ENCODE data around the gene CLIC4. TPM values are rescaled to one million over a fixed set of nuclear protein-coding genes. Genes with fewer than 3 reads are reported as not detected.
A peak's percentile ranks its signal among the peaks of the same experiment; 100 is the strongest.

CLIC4 gene
- total RNA-seq, 2 donors from 2014 or later: 236 to 265 TPM

DNA sequence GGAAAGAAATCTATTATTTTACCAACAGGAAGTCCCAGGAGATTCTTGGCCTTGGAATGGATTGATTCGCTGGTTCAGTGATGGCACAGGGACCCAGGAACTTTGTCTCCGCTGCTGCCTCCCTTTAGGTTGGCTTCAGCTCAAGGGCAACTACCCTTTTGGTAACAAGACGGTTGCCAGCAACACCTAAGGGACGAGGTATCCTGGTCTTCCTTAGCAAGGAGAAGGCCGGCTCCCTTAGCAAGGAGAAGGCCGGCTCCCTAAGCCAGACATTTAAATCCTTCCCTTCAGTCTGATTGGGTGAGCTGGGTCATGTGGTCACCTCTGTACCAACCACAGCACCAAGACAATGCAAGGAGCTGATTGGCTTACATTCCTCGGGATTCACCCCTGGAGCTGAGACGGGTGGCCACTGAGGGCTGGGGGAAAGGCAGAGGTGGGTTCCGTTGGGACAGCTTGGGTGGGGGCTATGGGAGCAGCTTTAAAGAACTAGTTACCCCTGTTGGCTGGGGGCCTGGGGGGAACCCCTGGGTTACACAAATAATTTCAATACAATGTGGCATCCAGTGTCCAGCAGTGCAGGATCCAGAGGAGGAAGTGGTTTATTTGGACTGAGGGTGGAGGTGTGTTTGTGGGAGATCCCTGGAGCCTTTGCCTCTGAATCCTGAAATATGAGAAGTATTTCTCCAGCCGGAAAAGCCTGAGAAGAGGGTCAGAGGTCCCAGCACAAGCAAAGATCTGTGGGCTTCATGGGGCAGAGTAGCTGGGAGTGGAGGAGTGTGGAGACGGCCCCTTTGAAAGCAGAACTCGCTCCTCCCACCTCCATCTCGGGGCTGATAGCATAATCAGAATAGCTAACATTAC lies 20.7 kb upstream of the CLIC4 start:
- DNase-seq (ENCODE audit: low spot score): no peak
- no peak overlapping the region for H3K4me3 ChIP-seq
- H3K36me3 ChIP-seq: no peaks in the 10 kb centered on the region
- TF ChIP-seq, protein P1, sequence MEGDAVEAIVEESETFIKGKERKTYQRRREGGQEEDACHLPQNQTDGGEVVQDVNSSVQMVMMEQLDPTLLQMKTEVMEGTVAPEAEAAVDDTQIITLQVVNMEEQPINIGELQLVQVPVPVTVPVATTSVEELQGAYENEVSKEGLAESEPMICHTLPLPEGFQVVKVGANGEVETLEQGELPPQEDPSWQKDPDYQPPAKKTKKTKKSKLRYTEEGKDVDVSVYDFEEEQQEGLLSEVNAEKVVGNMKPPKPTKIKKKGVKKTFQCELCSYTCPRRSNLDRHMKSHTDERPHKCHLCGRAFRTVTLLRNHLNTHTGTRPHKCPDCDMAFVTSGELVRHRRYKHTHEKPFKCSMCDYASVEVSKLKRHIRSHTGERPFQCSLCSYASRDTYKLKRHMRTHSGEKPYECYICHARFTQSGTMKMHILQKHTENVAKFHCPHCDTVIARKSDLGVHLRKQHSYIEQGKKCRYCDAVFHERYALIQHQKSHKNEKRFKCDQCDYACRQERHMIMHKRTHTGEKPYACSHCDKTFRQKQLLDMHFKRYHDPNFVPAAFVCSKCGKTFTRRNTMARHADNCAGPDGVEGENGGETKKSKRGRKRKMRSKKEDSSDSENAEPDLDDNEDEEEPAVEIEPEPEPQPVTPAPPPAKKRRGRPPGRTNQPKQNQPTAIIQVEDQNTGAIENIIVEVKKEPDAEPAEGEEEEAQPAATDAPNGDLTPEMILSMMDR (IDR thresholded peaks at IDR 0.05): no peak
- H3K4me1 ChIP-seq: peaks cover 0 to 55% of the 10 kb centered on the region in 2 donors
- H3K27me3 ChIP-seq: no peaks in the 10 kb centered on the region
- peak overlapping the region in 1 of 2 donors; percentile 51 for H3K27ac ChIP-seq
- no peaks in the 10 kb centered on the region for H3K9me3 ChIP-seq

DNA sequence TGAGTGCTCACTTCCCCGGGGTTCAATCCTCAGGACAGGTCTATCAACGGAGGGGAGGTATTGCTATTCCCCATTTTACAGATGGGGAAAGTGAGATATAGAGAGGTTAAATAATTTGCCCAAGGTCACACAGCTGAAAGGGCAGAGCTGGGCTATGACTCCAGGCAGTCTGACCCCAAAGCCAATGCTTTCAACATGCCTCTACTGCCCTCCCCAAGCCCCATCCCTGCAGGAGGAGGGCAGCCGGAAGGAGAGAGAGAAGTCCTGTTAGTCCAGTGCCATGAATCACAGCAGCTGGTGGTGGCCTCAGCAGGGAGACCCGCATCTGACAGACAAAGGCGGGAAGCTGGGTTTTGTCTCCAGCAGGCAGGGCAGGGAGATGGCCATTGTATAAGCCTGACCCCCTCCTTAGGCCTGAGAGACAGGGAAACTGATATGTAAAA lies 20.0 kb upstream of the CLIC4 start:
- Histone ChIP-seq H3K4me3 (no peak overlapping the region), H3K4me1 (peaks cover 0 to 49% of the 10 kb centered on the region in 2 donors), H3K36me3 (no peaks in the 10 kb centered on the region), H3K27me3 (no peaks in the 10 kb centered on the region), H3K9me3 (no peaks in the 10 kb centered on the region), H3K27ac (peak overlapping the region in 1 of 2 donors; percentile 51)
- TF ChIP-seq, protein P1 (IDR thresholded peaks at IDR 0.05): no peak
- no peak for DNase-seq (ENCODE audit: low spot score)

DNA sequence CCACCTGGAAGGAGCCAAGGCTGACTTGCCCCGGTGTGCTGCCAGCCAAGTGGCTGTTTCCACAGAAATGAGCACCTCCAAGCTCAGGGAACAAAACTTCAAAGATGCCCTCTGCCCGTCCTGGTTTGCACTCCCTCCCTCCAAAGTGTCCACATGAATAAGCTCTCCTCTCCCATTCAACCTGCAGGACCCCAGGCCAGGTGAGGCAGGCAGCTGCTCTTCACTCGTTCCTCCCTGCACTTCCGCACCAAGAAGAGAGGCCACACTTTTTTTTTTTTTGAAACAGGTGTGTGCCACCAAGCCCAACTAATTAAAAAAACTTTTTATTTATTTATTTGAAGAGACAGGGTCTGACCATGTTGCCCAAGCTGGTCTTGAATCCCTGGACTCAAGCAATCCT lies 18.5 kb upstream of the CLIC4 start:
- peaks cover 0 to 43% of the 10 kb centered on the region in 2 donors for H3K4me1 ChIP-seq
- H3K27ac ChIP-seq: no peak overlapping the region
- TF ChIP-seq, protein P1 (IDR thresholded peaks at IDR 0.05): no peak
- no peaks in the 10 kb centered on the region for H3K27me3 ChIP-seq
- no peaks in the 10 kb centered on the region for H3K9me3 ChIP-seq
- no peak for DNase-seq (ENCODE audit: low spot score)
- no peak overlapping the region for H3K4me3 ChIP-seq
- H3K36me3 ChIP-seq: no peaks in the 10 kb centered on the region

DNA sequence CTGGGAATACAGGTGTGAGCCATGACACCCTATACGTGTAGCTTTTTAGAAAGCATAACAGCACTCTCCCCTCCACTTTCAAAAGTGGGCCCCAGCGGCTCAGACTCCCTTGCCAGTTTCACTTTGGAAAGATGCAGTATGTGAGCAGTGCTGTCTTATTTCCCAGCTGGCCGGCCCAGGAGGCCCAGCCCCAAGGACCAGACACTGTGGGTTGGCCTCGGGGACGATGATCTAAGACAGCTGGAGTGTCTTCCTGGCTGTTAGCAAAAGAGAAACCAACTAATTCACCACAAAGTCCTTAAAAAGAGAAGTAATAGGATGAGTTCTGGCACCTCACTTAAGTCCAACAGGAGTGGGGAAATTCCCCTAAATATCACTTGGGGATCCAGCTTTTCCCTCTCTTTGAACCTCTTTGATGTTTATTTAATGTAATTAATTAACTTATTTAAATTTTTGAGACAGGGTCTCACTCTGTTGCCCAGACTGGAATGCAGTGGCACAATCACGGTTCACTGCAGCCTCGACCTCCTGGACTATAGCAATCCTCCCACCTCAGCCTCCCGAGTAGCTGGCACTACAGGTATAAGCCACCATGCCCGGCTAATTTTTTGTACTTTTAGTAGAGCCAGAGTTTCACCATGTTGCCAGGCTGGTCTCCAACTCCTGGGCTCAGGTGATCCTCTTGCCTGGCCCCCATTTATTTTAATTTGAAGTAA lies 17.6 kb upstream of the CLIC4 start:
- Histone ChIP-seq H3K9me3 (no peaks in the 10 kb centered on the region), H3K27ac (peak overlapping the region; percentile 39 to 53), H3K36me3 (no peaks in the 10 kb centered on the region), H3K27me3 (no peaks in the 10 kb centered on the region), H3K4me1 (peaks cover 0 to 42% of the 10 kb centered on the region in 2 donors), H3K4me3 (no peak overlapping the region)
- TF ChIP-seq, protein P1 (IDR thresholded peaks at IDR 0.05): no peak
- peak; percentile 83 for DNase-seq (ENCODE audit: low spot score)

DNA sequence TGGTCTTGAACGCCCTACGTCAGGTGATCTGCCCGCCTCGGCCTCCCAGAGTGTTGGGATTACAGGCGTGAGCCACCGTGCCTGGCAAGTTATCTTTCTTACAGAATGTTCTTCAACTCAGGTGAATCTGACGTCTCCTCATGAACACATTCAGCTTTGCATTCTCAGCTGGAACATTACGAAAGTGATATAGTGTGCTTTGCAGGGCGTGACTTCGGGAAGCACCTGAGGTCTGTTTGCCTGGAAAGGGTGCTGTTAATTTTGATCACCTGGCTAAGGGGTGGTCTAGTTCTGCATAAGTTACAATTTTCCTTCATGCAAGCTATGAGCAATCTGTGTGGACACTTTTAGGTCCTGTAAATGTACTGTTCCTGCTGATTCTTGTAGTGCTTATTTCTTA lies 16.3 kb upstream of the CLIC4 start:
- Histone ChIP-seq H3K27me3 (no peaks in the 10 kb centered on the region), H3K9me3 (no peaks in the 10 kb centered on the region), H3K4me3 (no peak overlapping the region), H3K36me3 (no peaks in the 10 kb centered on the region), H3K27ac (no peak overlapping the region), H3K4me1 (peaks cover 0 to 42% of the 10 kb centered on the region in 2 donors)
- TF ChIP-seq, protein P1 (IDR thresholded peaks at IDR 0.05): no peak
- no peak for DNase-seq (ENCODE audit: low spot score)

All from right atrium auricular region (tissue), 2 donors.